CD4-positive, alpha-beta T cell treated with Interleukin-15 for 1 hour (primary cell): ENCODE results near the gene PRKN.

Experiments
- DNase-seq: peaks from one replicate; pipeline ENCODE4 v3.0.0-alpha.2; 2020

PRKN gene

GRCh38 chr6:162671580-162672165 lies 55.9 kb downstream of the PRKN start:
- DNase-seq = no peak

GRCh38 chr6:162670345-162670744 lies 57.2 kb downstream of the PRKN start:
- DNase-seq = no peak

GRCh38 chr6:162666246-162666645 lies 61.3 kb downstream of the PRKN start:
- DNase-seq = no peak

GRCh38 chr6:162653808-162654207 lies 73.8 kb downstream of the PRKN start:
- DNase-seq = no peak

GRCh38 chr6:162651505-162651904 lies 76.1 kb downstream of the PRKN start:
- DNase-seq = no peak

- no peak for DNase-seq
These were observed 78.3 kb downstream of the PRKN start for GRCh38 chr6:162649271-162649670.

- DNase-seq = no peak
These were observed 83.4 kb downstream of the PRKN start for GRCh38 chr6:162644153-162644552.

GRCh38 chr6:162640756-162641155 lies 86.8 kb downstream of the PRKN start:
- no peak for DNase-seq

- DNase-seq = no peak
These were observed 87.6 kb downstream of the PRKN start for GRCh38 chr6:162639951-162640350.

- no peak for DNase-seq
These were observed 88.5 kb downstream of the PRKN start for GRCh38 chr6:162638931-162639574.

GRCh38 chr6:162637317-162637716 lies 90.2 kb downstream of the PRKN start:
- no peak for DNase-seq

GRCh38 chr6:162636167-162636566 lies 91.4 kb downstream of the PRKN start:
- DNase-seq = no peak

GRCh38 chr6:162631546-162631945 lies 96.0 kb downstream of the PRKN start:
- DNase-seq = no peak

GRCh38 chr6:162630069-162630468 lies 97.5 kb downstream of the PRKN start:
- DNase-seq = no peak

GRCh38 chr6:162627825-162628224 lies 99.7 kb downstream of the PRKN start:
- no peak for DNase-seq

- DNase-seq = no peak
These were observed 100.2 kb downstream of the PRKN start for GRCh38 chr6:162627362-162627761.

GRCh38 chr6:162626869-162627268 lies 100.7 kb downstream of the PRKN start:
- no peak for DNase-seq

- no peak for DNase-seq
These were observed 101.6 kb downstream of the PRKN start for GRCh38 chr6:162625846-162626540.

GRCh38 chr6:162622572-162622971 lies 105.0 kb downstream of the PRKN start:
- no peak for DNase-seq

- DNase-seq = no peak
These were observed 106.3 kb downstream of the PRKN start for GRCh38 chr6:162621246-162621645.

- DNase-seq = no peak
These were observed 107.5 kb downstream of the PRKN start for GRCh38 chr6:162620073-162620472.

- DNase-seq = no peak
These were observed 109.0 kb downstream of the PRKN start for GRCh38 chr6:162618448-162619002.

- DNase-seq = no peak
These were observed 112.4 kb downstream of the PRKN start for GRCh38 chr6:162615016-162615705.
